Keratinocyte (primary cell): ENCODE results near the gene NRF1.

Source experiments
- CTCF ChIP-seq, 3 experiments: IDR thresholded peaks in 1 of 3; conservative IDR thresholded peaks in 1 of 3; optimal IDR thresholded peaks in 1 of 3; 2 replicates in 2 of 3; 3 replicates in 1 of 3; pipeline versions ENCODE3 to v1.5.1; 2011; ENCODE audit warnings: low read length in 3 of 3, mild to moderate bottlenecking in 3 of 3, moderate library complexity in 2 of 3, control low read depth in 1 of 3, inconsistent platforms in 1 of 3; ENCODE audit not compliant: insufficient read depth in 2 of 3; ENCODE audit errors: extremely low read depth in 1 of 3
- EZH2 ChIP-seq: IDR thresholded peaks from one replicate; pipeline ENCODE4 v1.6.1; 2012; ENCODE audit warnings: inconsistent platforms, mild to moderate bottlenecking, low read length, moderate library complexity

- TF ChIP-seq EZH2: no peak
- no peak for TF ChIP-seq CTCF (optimal IDR thresholded peaks at IDR 0.05 in 1 of 3, IDR thresholded peaks at IDR 0.05 in 1 of 3, conservative IDR thresholded peaks at IDR 0.05 in 1 of 3; ENCODE audit: extremely low read depth in 1 of 3, insufficient read depth in 2 of 3, low read length in 3 of 3)
Measured at GRCh38 chr7:129764247-129765084, 152.9 kb downstream of the NRF1 start.
